PFSK-1 (cell line): ENCODE data around the gene HSD17B3. TPM values are rescaled to one million over a fixed set of nuclear protein-coding genes. Genes with fewer than 3 reads are reported as not detected.

Source experiments
- FOXP2 ChIP-seq: optimal IDR thresholded peaks from 2 replicates; pipeline ENCODE3; 2011; ENCODE audit warnings: borderline replicate concordance, control low read depth, inconsistent platforms; ENCODE audit not compliant: insufficient read depth; ENCODE audit errors: extremely low read length, extremely low read depth
- POLR2AphosphoS5 ChIP-seq: IDR thresholded peaks from 2 replicates; pipeline ENCODE4 v1.6.1; 2012; ENCODE audit warnings: low read depth, mild to moderate bottlenecking, control low read depth, low read length, moderate library complexity
- SIN3A ChIP-seq: IDR thresholded peaks from 2 replicates; pipeline ENCODE4 v1.6.1; 2012; ENCODE audit warnings: mild to moderate bottlenecking, low read length, moderate library complexity, borderline replicate concordance; ENCODE audit not compliant: insufficient read depth
- TAF1 ChIP-seq: IDR thresholded peaks from 2 replicates; pipeline ENCODE4 v1.6.1; 2012; ENCODE audit warnings: low read length, control low read depth, borderline replicate concordance; ENCODE audit not compliant: insufficient read depth
- polyA plus RNA-seq: library from polyadenylated mRNA; unstranded; fragments of >200 nt; gene quantifications from one replicate; pipeline ENCODE4 v1.2.1, GENCODE V29; 2012; ENCODE audit warnings: low read depth, missing spikeins; ENCODE audit not compliant: insufficient read length
- TF ChIP-seq, protein P1 (sequence below), 2 experiments: IDR thresholded peaks; 2 replicates each; pipeline versions ENCODE4 v1.6.1 to v1.8.0; 2011 to 2012; ENCODE audit warnings: low read depth in 2 of 2, low read length in 2 of 2, control low read depth in 1 of 2, inconsistent platforms in 1 of 2, mild to moderate bottlenecking in 1 of 2, moderate library complexity in 1 of 2; ENCODE audit not compliant: insufficient read depth in 1 of 2

Gene HSD17B3
- 3.0 TPM for polyA plus RNA-seq

DNA sequence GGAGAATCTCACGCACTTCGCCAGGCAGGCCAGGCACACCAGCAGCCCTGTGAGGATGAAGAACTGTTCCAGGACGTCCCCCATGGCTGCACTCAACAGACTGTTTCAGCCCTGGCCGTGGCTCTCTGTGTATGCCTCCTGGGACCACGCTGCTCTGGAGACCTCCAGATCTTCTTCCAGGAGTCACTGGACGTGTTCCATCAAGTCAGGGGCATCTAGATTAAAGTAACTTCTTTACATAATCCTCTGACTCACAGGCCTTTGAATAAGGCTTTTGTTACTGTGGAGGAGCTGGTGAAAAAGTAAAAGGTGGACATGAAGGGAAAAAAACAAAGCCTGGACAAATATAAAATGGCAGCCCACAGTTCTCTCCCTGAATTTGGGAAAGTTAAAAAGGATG is at the start of gene HSD17B3:
TSS of gene HSD17B3 (minus strand) at position 156 of the 400 bp plus-strand sequence. CDS start at position 84, 72 bp downstream.
- TF ChIP-seq POLR2AphosphoS5 (no peak), FOXP2 (no peak), TAF1 (no peak), SIN3A (no peak)
- TF ChIP-seq, protein P1, sequence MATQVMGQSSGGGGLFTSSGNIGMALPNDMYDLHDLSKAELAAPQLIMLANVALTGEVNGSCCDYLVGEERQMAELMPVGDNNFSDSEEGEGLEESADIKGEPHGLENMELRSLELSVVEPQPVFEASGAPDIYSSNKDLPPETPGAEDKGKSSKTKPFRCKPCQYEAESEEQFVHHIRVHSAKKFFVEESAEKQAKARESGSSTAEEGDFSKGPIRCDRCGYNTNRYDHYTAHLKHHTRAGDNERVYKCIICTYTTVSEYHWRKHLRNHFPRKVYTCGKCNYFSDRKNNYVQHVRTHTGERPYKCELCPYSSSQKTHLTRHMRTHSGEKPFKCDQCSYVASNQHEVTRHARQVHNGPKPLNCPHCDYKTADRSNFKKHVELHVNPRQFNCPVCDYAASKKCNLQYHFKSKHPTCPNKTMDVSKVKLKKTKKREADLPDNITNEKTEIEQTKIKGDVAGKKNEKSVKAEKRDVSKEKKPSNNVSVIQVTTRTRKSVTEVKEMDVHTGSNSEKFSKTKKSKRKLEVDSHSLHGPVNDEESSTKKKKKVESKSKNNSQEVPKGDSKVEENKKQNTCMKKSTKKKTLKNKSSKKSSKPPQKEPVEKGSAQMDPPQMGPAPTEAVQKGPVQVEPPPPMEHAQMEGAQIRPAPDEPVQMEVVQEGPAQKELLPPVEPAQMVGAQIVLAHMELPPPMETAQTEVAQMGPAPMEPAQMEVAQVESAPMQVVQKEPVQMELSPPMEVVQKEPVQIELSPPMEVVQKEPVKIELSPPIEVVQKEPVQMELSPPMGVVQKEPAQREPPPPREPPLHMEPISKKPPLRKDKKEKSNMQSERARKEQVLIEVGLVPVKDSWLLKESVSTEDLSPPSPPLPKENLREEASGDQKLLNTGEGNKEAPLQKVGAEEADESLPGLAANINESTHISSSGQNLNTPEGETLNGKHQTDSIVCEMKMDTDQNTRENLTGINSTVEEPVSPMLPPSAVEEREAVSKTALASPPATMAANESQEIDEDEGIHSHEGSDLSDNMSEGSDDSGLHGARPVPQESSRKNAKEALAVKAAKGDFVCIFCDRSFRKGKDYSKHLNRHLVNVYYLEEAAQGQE (IDR thresholded peaks at IDR 0.05; ENCODE audit: insufficient read depth in 1 of 2, low read depth in 2 of 2, low read length in 2 of 2) = no peak

DNA sequence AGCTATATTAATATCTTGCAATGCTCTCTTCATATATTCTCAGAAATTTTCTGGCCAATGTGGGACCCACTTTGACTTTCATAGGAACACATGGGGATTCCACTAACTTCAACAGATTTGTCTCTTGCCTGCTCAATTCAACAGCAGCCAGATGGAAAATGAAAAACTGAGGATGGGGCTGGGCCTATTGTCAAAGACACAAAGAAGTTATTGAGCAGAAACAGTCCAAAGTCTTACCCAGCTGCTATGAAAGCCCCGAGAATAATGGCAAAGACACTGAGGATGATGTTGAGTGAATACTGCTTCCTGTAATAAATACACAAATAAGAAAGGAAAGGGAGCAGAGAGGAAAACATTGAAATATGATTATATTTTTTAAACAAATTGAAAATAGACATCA is 48.9 kb upstream of the HSD17B3 start:
- no peak for TF ChIP-seq FOXP2
- no peak for TF ChIP-seq SIN3A
- TF ChIP-seq, protein P1 (IDR thresholded peaks at IDR 0.05; ENCODE audit: insufficient read depth in 1 of 2, low read depth in 2 of 2, low read length in 2 of 2) = no peak
- no peak for TF ChIP-seq POLR2AphosphoS5
- no peak for TF ChIP-seq TAF1

DNA sequence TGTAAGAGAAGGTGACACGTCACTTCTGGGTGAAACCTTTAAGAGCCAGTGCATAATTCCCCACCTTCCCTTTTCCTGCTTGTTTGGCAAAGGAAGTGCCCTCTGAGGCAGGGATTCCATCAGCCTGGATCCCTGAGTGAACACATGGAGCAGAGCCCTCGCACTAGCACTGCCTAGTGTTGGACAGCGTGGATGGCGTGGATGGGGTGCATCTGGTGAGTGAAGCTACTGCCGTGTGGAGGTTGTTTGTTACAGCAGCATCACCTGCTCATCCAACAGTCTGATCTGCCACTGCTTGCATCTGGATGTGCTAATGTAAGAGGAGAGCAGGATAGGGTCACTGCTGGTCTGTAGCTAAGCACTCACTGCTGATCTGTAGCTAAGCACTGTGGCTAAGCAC is 46.3 kb upstream of the HSD17B3 start:
- TF ChIP-seq TAF1 (no peak), POLR2AphosphoS5 (no peak), SIN3A (no peak), FOXP2 (no peak)
- TF ChIP-seq, protein P1 (IDR thresholded peaks at IDR 0.05; ENCODE audit: insufficient read depth in 1 of 2, low read depth in 2 of 2, low read length in 2 of 2) = no peak

DNA sequence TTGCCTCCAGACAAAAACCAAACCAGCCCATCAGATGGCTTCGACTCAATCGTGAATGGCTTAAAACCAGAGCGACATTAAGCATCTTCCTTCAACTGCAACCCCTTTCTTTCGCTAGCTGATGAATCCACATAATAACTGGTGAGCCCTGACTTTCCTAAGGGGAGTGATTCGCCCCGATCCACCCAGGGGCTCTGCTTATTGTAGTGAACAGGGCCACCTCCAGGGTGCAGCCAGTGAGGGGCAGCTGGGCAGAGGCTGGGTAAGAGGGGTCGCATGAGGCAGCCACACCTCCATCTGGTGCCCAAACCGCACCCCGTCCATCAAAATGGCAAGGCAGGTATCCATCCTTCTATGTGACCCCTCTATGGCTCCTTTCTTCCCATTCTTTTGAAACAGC is 43.6 kb upstream of the HSD17B3 start:
- TF ChIP-seq POLR2AphosphoS5 (no peak), FOXP2 (no peak), TAF1 (no peak), SIN3A (no peak)
- TF ChIP-seq, protein P1 (IDR thresholded peaks at IDR 0.05; ENCODE audit: insufficient read depth in 1 of 2, low read depth in 2 of 2, low read length in 2 of 2) = no peak
